Islet precursor cell (in vitro differentiated cells): ENCODE results near the gene DAAM1.

ENCODE experiments used
- DNase-seq: peaks from one replicate; pipeline ENCODE4 v3.0.0-alpha.2; 2018

DAAM1 gene

GRCh38 chr14:59293935-59294661 is 105.6 kb downstream of the DAAM1 start:
- no peak for DNase-seq

DNA sequence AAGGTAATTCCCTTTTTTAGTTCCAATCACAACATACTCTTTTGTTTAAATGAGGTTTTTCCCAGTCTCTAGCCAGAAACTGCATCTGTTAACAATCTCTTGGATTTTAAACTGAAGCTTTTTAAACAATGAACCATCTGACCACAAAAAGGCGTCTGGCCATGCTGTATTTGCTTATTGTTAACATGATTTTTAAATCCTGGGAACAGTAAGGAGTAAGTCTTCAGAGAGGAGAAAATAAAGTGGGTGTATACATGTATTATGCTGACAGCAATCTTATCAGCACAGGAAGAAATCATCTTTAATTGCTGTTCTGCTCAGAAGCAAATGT is 106.2 kb downstream of the DAAM1 start:
- no peak for DNase-seq

GRCh38 chr14:59295951-59296350 is 107.5 kb downstream of the DAAM1 start:
- no peak for DNase-seq

GRCh38 chr14:59296508-59296907 is 108.0 kb downstream of the DAAM1 start:
- DNase-seq, result no peak

DNA sequence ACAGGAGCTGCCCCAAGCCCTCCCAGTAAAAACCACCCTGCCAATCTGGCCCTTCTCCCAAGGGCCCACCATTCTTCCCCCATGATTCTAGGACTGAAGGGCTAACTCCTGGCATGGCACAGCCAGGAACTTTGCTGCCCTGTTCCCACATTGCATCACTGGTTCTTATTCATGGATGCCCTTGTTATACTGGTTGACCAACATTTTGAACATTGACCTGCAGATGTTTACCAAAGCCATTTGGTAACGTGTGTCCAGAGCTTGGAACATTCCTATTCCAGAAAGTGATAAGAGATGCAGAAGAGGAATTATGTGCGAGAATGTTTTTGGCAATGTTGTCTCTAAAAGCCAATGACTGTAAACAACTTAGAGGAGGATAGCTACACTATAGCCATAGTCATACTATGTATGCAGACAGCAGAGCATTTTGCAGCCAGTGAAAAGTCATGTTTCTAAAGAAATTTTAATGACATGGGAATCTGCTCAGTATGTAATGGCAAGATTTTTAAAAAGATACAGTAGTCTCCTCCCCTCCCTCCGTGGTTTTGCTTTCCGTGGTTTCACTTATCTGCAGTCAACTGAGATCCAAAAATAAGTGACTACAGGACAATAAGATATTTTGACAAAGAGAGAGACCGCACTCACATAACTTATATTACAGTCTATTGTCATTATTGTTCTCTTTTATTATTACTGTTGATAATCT is 108.8 kb downstream of the DAAM1 start:
- DNase-seq, result no peak

DNA sequence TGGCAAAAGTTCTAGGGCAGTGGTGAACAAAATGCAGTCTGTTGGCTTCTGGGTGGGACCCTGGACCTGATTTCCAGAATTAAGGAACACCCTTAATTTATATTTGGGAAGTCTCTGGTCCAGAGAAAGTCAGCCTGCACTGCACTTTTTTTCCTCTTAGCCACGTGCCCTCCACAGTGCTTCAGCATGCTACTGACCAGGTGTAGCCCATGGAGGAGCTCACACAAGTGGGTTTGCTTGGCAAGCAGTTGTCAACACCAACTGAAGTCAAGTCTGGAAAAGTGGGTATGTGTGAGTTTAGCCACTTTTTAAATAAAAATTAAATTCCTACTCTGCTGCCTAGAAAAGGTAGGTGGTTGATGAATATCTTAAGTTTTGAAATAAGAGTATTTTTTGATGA is 111.3 kb downstream of the DAAM1 start:
- DNase-seq, result no peak

DNA sequence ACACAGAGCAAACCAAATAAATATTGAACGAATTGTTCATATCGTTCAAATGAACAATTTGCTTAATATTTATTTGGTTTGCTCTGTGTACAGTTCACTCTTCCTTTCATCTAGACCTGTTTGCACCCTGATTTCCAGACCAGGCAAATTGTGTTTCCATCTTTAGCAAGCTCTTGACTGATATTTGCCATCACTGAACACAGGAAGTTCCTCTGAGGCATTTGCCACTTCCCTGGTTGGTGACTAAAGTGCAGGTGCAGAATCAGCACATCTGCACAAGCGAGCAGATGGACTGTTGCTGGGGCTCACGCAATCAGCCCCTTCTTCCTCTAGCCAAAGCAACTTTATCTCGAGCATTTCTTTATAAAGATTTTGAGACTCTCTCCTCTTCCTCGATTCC is 112.9 kb downstream of the DAAM1 start:
- DNase-seq, result no peak

DNA sequence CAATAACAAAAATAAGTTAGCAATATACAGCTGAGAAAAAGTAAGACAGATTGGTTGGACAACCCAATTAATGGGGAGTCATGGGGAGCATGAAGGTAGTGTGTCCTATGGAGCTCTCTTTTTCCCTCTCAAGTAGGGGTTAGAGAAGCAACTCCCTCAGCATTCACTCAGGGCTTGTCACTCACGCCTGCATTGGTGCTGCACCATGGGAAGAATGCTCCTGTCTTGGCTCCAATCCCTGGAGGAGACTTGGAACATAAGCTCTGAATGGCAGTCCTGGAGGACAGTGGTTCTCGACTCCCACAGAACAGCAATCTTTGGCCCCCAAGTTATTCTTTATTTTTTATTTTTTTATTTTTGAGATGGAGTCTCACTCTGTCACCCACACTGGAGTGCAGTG is 113.8 kb downstream of the DAAM1 start:
- no peak for DNase-seq

GRCh38 chr14:59303216-59303615 is 114.7 kb downstream of the DAAM1 start:
- DNase-seq, result peak; percentile 53

GRCh38 chr14:59305231-59305630 is 116.8 kb downstream of the DAAM1 start:
- no peak for DNase-seq

DNA sequence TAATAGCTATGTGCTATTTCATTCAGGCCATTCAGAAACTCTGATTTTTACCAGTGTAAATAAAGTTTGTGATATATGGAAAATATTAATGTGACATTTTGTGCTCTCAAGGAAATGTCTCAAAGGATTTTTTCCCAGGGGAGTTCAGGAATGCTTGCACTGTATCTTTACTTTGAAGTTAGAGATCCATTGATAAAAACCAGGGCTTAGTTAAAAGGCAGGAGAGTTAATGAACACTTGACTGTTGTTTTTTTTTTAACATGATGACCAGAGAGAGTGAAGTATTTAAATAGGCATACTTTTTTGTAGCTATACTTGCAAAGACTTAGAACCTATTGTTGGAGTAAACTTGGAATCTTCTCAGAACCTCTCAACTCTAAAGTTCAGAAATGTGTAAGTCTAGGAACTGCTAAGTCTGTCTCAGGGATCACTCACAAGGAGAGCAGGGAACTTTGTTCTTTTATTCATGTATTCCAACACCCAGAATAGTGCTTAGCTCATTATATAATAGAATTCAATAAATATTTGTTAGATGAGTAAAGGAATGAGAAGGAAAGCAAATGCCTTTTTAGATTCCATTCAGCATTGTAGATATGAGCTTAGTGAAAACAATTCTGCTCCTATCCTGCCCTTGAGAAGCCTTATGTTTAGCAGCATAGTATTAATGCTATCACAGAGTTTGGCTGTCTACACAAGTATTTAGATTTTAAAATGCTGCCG is 117.5 kb downstream of the DAAM1 start:
- no peak for DNase-seq

- DNase-seq, result peak; percentile 75
Observed at GRCh38 chr14:59306775-59307174, 118.3 kb downstream of the DAAM1 start.

GRCh38 chr14:59308086-59308485 is 119.6 kb downstream of the DAAM1 start:
- no peak for DNase-seq

GRCh38 chr14:59308673-59309072 is 120.2 kb downstream of the DAAM1 start:
- no peak for DNase-seq

- no peak for DNase-seq
Observed at GRCh38 chr14:59309291-59309900, 120.9 kb downstream of the DAAM1 start.

- DNase-seq, result no peak
Observed at GRCh38 chr14:59310633-59311032, 122.2 kb downstream of the DAAM1 start.

GRCh38 chr14:59311723-59312122 is 123.3 kb downstream of the DAAM1 start:
- DNase-seq, result no peak

DNA sequence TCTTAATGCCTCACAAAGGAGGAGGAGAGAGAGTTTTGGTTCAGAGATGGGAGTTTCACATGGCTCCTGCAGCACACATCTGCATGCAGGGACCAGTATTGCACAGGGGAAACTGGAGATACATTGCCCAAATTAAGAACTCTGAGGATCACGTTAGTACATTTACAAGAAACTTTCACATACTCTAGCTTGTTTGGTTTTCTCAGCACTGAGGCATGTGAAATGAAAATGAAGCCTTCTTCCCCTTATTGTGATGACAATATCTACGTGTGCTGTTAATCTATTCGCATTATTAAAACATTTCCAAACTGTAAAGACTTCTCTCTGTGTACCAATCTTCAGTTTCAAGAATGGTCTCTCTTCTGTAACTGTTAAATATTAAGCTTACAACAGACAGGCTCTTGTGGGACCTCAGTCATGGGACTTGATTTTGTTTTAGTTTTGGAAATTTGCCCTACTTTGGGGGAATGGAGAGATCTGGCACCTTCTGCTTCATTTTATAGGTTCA is 124.7 kb downstream of the DAAM1 start:
- DNase-seq, result no peak

- DNase-seq, result no peak
Observed at GRCh38 chr14:59313658-59314608, 125.5 kb downstream of the DAAM1 start.

GRCh38 chr14:59314953-59315599 is 126.6 kb downstream of the DAAM1 start:
- no peak for DNase-seq

- no peak for DNase-seq
Observed at GRCh38 chr14:59316151-59316830, 127.8 kb downstream of the DAAM1 start.
